B cell (primary cell): ENCODE results near the gene GLTP. TPM values are rescaled to one million over a fixed set of nuclear protein-coding genes. Genes with fewer than 3 reads are reported as not detected.

ENCODE experiments used
- ATAC-seq: fragments of 200-7000 bp; cut with Tn5 transposase; one replicate; pipeline ENCODE4 v1.10.0; 2021; ENCODE audit warnings: low read depth, mild to moderate bottlenecking, moderate number of reproducible peaks, moderate library complexity
- CTCF ChIA-PET: fragments of 350-600 bp; sonication (Branson Sonifier 250); formaldehyde crosslinking; loops from one replicate; lab custom pipeline; 2021; ENCODE audit warnings: antibody characterized with exemption, inconsistent platforms; lab: Charles Lee
- POLR2A ChIA-PET: fragments of 350-600 bp; sonication (Branson Sonifier 250); formaldehyde crosslinking; loops from one replicate; lab custom pipeline; 2021; ENCODE audit warnings: antibody characterized with exemption; lab: Charles Lee
- DNase-seq: peaks from one replicate; pipeline ENCODE4 v3.0.0; 2013
- H2AFZ ChIP-seq: 2 replicates; pipeline ENCODE4 v1.6.1; 2012; ENCODE audit warnings: mild to moderate bottlenecking, low read depth, low read length; ENCODE audit not compliant: insufficient read depth, poor library complexity, severe bottlenecking
- H3K27ac ChIP-seq, 2 donors: 1 replicate in 1 of 2; 2 replicates in 1 of 2; pipeline ENCODE4 v1.5.1; 2012 to 2013; ENCODE audit warnings: low read length in 2 of 2, mild to moderate bottlenecking in 2 of 2, moderate library complexity in 1 of 2
- H3K27me3 ChIP-seq, 4 experiments: fragments of 200-600 bp in 1 of 4; sonication (generic) in 1 of 4; replicated peaks in 1 of 4; 1 replicate in 2 of 4; 2 replicates in 2 of 4; pipeline versions ENCODE4 v1.6.1 to v1.7.0; 2013 to 2016; ENCODE audit warnings: low read length in 3 of 4, mild to moderate bottlenecking in 2 of 4, mixed read lengths in 1 of 4, moderate library complexity in 1 of 4; ENCODE audit not compliant: insufficient read depth in 4 of 4, control insufficient read depth in 3 of 4; ENCODE audit errors: control extremely low read depth in 1 of 4
- H3K36me3 ChIP-seq, 2 experiments: replicated peaks in 1 of 2; 1 replicate in 1 of 2; 2 replicates in 1 of 2; pipeline versions ENCODE4 v1.6.1 to v1.7.1; 2013; ENCODE audit warnings: low read length in 1 of 2; ENCODE audit not compliant: insufficient read depth in 2 of 2, control insufficient read depth in 1 of 2; ENCODE audit errors: control extremely low read depth in 1 of 2, extremely low read depth in 1 of 2
- H3K4me1 ChIP-seq, 2 donors: fragments of 200-600 bp in 1 of 2; sonication (generic) in 1 of 2; 1 replicate in 1 of 2; 2 replicates in 1 of 2; pipeline versions ENCODE4 v1.5.1 to v1.6.1; 2013 to 2017; ENCODE audit warnings: low read length in 2 of 2; ENCODE audit not compliant: control insufficient read depth in 2 of 2, insufficient read depth in 2 of 2
- H3K4me2 ChIP-seq: replicated peaks from 2 replicates; pipeline ENCODE3; 2012; ENCODE audit warnings: mild to moderate bottlenecking, low read depth, low read length; ENCODE audit not compliant: poor library complexity, severe bottlenecking
- H3K4me3 ChIP-seq, 5 experiments: fragments of 200-600 bp in 1 of 5; sonication (generic) in 1 of 5; 1 replicate in 3 of 5; 2 replicates in 2 of 5; pipeline versions ENCODE4 v1.5.1 to v1.7.0; 2011 to 2016; ENCODE audit warnings: low read length in 4 of 5, mild to moderate bottlenecking in 4 of 5, low read depth in 2 of 5, control low read depth in 1 of 5, moderate library complexity in 1 of 5; ENCODE audit not compliant: insufficient read depth in 1 of 5; ENCODE audit errors: control extremely low read depth in 1 of 5, extremely low read depth in 1 of 5
- H3K79me2 ChIP-seq: fragments of 200-600 bp; sonication (generic); one replicate; pipeline ENCODE4 v1.6.0; 2016; ENCODE audit warnings: low read length; ENCODE audit not compliant: control insufficient read depth, insufficient read depth
- H3K9ac ChIP-seq: fragments of 200-600 bp; sonication (generic); 2 replicates; pipeline ENCODE4 v1.6.1; 2017; ENCODE audit warnings: mild to moderate bottlenecking, low read length, moderate library complexity
- H3K9me3 ChIP-seq, 3 donors: one replicate each; pipeline versions ENCODE4 v1.6.1 to v1.7.1; 2013; ENCODE audit warnings: low read length in 2 of 3; ENCODE audit not compliant: control insufficient read depth in 2 of 3, insufficient read depth in 1 of 3; ENCODE audit errors: control extremely low read depth in 1 of 3
- H4K20me1 ChIP-seq: 2 replicates; pipeline ENCODE4 v1.6.0; 2012; ENCODE audit warnings: mild to moderate bottlenecking, low read length; ENCODE audit not compliant: insufficient read depth, control insufficient read depth, poor library complexity, severe bottlenecking
- H3K27ac Mint-ChIP-seq: one replicate; pipeline ENCODE4 v1.8.0; 2021; ENCODE audit warnings: mixed read lengths
- H3K27me3 Mint-ChIP-seq: one replicate; pipeline ENCODE4 v1.8.0; 2021; ENCODE audit warnings: mixed read lengths
- H3K4me1 Mint-ChIP-seq: one replicate; pipeline ENCODE4 v1.8.0; 2021; ENCODE audit warnings: mixed read lengths
- H3K4me3 Mint-ChIP-seq: one replicate; pipeline ENCODE4 v1.8.0; 2021; ENCODE audit warnings: mixed read lengths
- H3K9me3 Mint-ChIP-seq: one replicate; pipeline ENCODE4 v1.8.0; 2022; ENCODE audit warnings: mixed read lengths; ENCODE audit not compliant: insufficient read depth
- EZH2 ChIP-seq: IDR thresholded peaks from 2 replicates; pipeline ENCODE4 v1.6.1; 2012; ENCODE audit warnings: borderline replicate concordance, low read depth, mild to moderate bottlenecking, moderate library complexity, low read length; ENCODE audit not compliant: insufficient read depth, poor library complexity, severe bottlenecking
- WGBS: methylation state at CpG from one replicate; pipeline ENCODE4 v1.1.5; 2013; ENCODE audit warnings: missing lambda C conversion rate; ENCODE audit not compliant: insufficient coverage; 5-methylcytosine and 5-hydroxymethylcytosine counted together
- intact Hi-C: fragments of 100-400 bp; cut with micrococcal nuclease; formaldehyde crosslinking; loops from one replicate; pipeline ENCODE4 v1.10.0; 2022
- polyA plus RNA-seq: library from polyadenylated mRNA; depleted of rRNA; stranded (reverse); fragments of >200 nt; gene quantifications from 2 replicates; pipeline ENCODE4 v1.2.3, GENCODE V29; 2012
- total RNA-seq, 2 donors: library from RNA; stranded (reverse); fragments of 120-200 nt in 1 of 2; gene quantifications; 1 replicate in 1 of 2; 2 replicates in 1 of 2; pipeline versions ENCODE4 v1.2.3 to v1.2.4, GENCODE V29; 2013 to 2022
- TF ChIP-seq, protein P1 (sequence below): fragments of 200-600 bp; IDR thresholded peaks from one replicate; pipeline ENCODE4 v1.8.0; 2022; ENCODE audit warnings: antibody characterized with exemption, mild to moderate bottlenecking

The GLTP gene
- total and polyA plus RNA-seq, 2 donors (not counting 1 experiment from before 2014, with no cell fraction given) = 18.7 to 24.9 TPM

DNA sequence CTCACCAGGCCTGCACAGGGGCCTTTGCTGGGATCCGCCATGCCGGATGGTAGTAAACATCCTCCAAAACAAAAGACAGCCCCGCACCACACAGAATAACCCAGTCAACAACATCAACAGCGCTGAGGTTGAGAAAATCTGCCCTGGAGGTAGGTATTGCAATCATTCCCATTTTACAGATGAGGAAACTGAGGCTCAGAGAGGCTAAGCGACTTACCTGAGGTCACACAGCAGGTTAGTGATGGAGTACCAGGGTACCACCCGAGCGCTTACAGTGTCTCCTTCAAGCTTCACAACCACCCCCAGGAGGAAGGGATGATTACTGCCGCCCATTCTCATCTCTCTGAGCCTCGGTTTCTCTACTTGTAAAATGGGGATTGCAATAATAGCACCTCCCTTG, 62.1 kb downstream of the GLTP start:
- Mint-ChIP-seq H3K27me3 (peaks cover 22% of the 10 kb centered on the region), H3K9me3 (no peaks in the 10 kb centered on the region), H3K4me1 (no peaks in the 10 kb centered on the region), H3K27ac (no peak overlapping the region), H3K4me3 (no peak overlapping the region)
- peaks cover 0 to 13% (median 0%) of the 10 kb centered on the region in 4 experiments for H3K27me3 ChIP-seq
- no peaks in the 10 kb centered on the region for H3K4me1 ChIP-seq
- H3K79me2 ChIP-seq = no peaks in the 10 kb centered on the region
- no peaks in the 10 kb centered on the region for H4K20me1 ChIP-seq
- 88% methylated on average over 1 of the region's 9 CpGs for WGBS
- H3K27ac ChIP-seq = no peak overlapping the region
- no peaks in the 10 kb centered on the region for H3K36me3 ChIP-seq
- TF ChIP-seq EZH2 = no peak
- TF ChIP-seq, protein P1, sequence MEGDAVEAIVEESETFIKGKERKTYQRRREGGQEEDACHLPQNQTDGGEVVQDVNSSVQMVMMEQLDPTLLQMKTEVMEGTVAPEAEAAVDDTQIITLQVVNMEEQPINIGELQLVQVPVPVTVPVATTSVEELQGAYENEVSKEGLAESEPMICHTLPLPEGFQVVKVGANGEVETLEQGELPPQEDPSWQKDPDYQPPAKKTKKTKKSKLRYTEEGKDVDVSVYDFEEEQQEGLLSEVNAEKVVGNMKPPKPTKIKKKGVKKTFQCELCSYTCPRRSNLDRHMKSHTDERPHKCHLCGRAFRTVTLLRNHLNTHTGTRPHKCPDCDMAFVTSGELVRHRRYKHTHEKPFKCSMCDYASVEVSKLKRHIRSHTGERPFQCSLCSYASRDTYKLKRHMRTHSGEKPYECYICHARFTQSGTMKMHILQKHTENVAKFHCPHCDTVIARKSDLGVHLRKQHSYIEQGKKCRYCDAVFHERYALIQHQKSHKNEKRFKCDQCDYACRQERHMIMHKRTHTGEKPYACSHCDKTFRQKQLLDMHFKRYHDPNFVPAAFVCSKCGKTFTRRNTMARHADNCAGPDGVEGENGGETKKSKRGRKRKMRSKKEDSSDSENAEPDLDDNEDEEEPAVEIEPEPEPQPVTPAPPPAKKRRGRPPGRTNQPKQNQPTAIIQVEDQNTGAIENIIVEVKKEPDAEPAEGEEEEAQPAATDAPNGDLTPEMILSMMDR = no peak
- POLR2A ChIA-PET = no interaction called here
- ATAC-seq (no peak), DNase-seq (no peak)
- intact Hi-C loops = no loop called here
- no peak overlapping the region for H3K4me3 ChIP-seq
- H3K9me3 ChIP-seq = no peaks in the 10 kb centered on the region
- no peak overlapping the region for H3K9ac ChIP-seq
- CTCF ChIA-PET = no interaction called here
- H3K4me2 ChIP-seq = no peak overlapping the region
- no peak overlapping the region for H2AFZ ChIP-seq

GRCh38 chr12:109817627-109818231, 62.6 kb downstream of the GLTP start:
- H3K9ac ChIP-seq = no peak overlapping the region
- POLR2A ChIA-PET = no interaction called here
- TF ChIP-seq EZH2 = no peak
- TF ChIP-seq, protein P1 = no peak
- ATAC-seq = no peak
- DNase-seq = no peak
- CTCF ChIA-PET = no interaction called here
- Mint-ChIP-seq H3K4me1 (no peaks in the 10 kb centered on the region), H3K9me3 (no peaks in the 10 kb centered on the region), H3K27me3 (peaks cover 21% of the 10 kb centered on the region), H3K27ac (no peak overlapping the region), H3K4me3 (no peak overlapping the region)
- no peaks in the 10 kb centered on the region for H3K9me3 ChIP-seq
- no peaks in the 10 kb centered on the region for H3K4me1 ChIP-seq
- H2AFZ ChIP-seq = no peak overlapping the region
- no peak overlapping the region for H3K4me3 ChIP-seq
- WGBS = 93% methylated on average over 5 of the region's 8 CpGs
- H4K20me1 ChIP-seq = no peaks in the 10 kb centered on the region
- intact Hi-C loops = no loop called here
- no peaks in the 10 kb centered on the region for H3K36me3 ChIP-seq
- no peak overlapping the region for H3K4me2 ChIP-seq
- H3K79me2 ChIP-seq = no peaks in the 10 kb centered on the region
- peaks cover 0 to 10% (median 0%) of the 10 kb centered on the region in 4 experiments for H3K27me3 ChIP-seq
- H3K27ac ChIP-seq = no peak overlapping the region
